ENCODE measurements around the gene PMAIP1.

GRCh38 chr18:59900222-59901128, 679 bp downstream of the PMAIP1 start:
- TF ChIP-seq TARDBP (IDR thresholded peaks at IDR 0.05) (no peak), ARNT (IDR thresholded peaks at IDR 0.05) (no peak)
